Adipocyte (in vitro differentiated cells): ENCODE results near the gene ZBTB48.
"Not testable (repeated sequence)": the region's sequence is repeated elsewhere in the genome, so short reads cannot be mapped to it uniquely, and the experiment has no call there.

ENCODE experiments used
- DNase-seq: peaks from one replicate; pipeline ENCODE4 v3.0.0-alpha.2; 2015; ENCODE audit warnings: low read depth
- H3K27me3 ChIP-seq: replicated peaks from 2 replicates; pipeline ENCODE4 v1.7.0; 2013; ENCODE audit warnings: mild to moderate bottlenecking, low read length, moderate library complexity; ENCODE audit not compliant: control insufficient read depth, insufficient read depth
- H3K36me3 ChIP-seq: 2 replicates; pipeline ENCODE4 v1.7.0; 2013; ENCODE audit warnings: low read length, mild to moderate bottlenecking, moderate library complexity; ENCODE audit not compliant: control insufficient read depth, insufficient read depth, severe bottlenecking
- H3K4me1 ChIP-seq: 2 replicates; pipeline ENCODE4 v1.7.0; 2013; ENCODE audit warnings: mild to moderate bottlenecking, low read length, moderate library complexity; ENCODE audit not compliant: control insufficient read depth, insufficient read depth
- H3K4me3 ChIP-seq: 2 replicates; pipeline ENCODE4 v1.7.0; 2013; ENCODE audit warnings: mild to moderate bottlenecking, low read length, moderate library complexity
- H3K9ac ChIP-seq: 2 replicates; pipeline ENCODE4 v1.7.0; 2013; ENCODE audit warnings: mild to moderate bottlenecking, low read length, moderate library complexity
- H3K9me3 ChIP-seq: 2 replicates; pipeline ENCODE4 v1.7.0; 2013; ENCODE audit warnings: mild to moderate bottlenecking, low read length, moderate library complexity; ENCODE audit not compliant: control insufficient read depth

The ZBTB48 gene

DNA sequence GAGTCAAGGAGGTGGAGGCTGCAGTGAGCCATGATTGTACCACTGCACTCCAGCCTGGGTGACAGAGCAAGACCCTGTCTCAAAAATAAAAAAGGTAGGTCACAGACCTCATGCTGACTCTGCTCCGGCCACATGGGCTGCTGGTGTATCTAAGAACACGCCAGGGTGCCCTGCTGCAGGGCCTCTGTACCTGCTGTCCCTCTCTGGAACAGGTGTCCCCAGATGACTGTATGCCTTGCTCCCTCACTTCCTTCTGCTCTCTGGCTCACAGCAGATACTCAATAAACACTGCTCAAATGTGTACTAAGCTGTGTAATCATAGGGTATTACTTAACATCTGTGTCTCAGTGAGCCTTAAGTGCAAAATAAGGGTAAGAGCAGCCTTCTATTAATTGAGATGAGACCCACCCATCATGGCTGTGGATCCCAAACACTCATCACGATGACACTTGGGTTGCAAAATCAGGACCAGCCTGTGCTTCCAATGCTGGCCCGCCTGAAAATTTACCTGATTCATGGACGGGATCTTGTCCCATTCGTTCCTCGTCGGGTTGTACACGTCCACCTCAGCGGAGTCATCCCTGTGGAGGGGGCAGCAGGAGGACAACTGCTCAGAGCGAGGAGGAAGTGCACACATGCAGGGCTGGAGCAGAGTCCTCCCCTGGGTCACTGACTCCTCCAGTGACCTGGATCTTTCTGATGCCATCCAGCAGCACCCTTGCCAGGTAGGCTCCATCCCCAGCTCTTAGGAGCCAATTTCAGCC, 15.4 kb downstream of the ZBTB48 start:
- Histone ChIP-seq H3K36me3 (peaks cover 88% of the 10 kb centered on the region), H3K9ac (no peak overlapping the region), H3K4me1 (peaks cover 37% of the 10 kb centered on the region), H3K4me3 (no peak overlapping the region), H3K9me3 (no peaks in the 10 kb centered on the region), H3K27me3 (no peaks in the 10 kb centered on the region)
- no peak for DNase-seq

DNA sequence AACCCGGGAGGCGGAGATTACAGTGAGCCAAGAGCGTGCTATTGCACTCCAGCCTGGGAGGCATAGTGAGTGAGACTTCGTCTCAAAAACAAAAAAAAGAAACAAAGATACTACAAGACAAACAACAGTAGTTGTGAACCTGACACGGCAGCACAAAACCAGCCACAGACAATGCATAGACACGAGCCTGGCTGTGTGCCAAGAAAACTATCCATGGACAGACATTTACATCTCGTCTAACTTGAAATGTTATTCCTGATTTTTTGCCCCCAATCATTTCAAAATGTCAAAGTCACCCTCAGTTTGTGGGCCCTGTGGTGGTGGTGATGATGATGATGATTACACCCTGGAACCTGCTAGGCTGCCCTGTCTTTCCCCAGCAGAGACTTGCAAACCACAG, 16.6 kb downstream of the ZBTB48 start:
- Histone ChIP-seq H3K27me3 (no peaks in the 10 kb centered on the region), H3K9me3 (no peaks in the 10 kb centered on the region), H3K36me3 (peaks cover 76% of the 10 kb centered on the region), H3K4me3 (peak overlapping the region; percentile 1), H3K4me1 (peaks cover 39% of the 10 kb centered on the region), H3K9ac (no peak overlapping the region)
- no peak for DNase-seq

DNA sequence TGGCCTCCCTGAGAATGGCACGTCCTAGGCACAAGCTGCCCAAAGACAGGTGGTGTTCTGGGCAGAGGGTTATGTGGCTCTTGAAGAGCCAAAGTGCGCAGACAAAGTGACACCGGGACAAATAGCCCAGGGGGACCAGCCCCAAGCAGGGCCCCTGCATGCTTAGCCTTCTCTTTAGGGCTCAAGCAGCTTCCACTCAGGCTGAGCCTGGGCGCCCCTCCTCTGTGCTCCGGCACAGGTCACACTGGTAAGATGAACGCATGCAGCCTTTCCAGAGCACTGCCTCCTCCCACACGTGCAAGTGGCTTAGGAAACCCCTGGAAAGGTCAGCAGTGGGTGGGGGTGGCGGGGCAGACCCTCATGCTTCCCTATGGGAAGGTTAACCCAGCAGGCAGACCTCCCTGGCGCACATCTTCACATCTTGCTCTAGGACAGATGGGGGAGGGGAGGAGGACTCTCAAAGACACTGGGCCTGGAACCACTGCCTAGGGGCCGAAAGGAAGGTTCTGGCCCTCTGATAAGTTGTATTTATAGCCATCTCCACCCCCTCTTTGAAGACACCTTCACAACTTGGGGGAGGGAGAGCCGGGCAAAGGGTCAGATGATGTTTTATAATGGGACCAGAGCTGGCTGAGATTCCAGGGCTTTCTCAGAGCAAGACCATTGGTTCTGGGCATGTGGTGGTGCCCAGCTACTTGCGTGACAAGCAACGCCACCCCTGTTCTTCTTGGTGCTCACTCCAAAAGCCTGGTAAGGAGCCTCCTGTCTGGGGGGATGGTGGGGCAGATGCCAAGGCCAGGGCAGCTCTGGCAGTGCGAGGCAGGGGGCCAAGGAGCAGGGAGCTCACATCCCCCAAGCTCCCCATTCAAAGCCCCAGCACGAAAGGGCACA, 17.3 kb downstream of the ZBTB48 start:
- peaks cover 68% of the 10 kb centered on the region for H3K36me3 ChIP-seq
- no peaks in the 10 kb centered on the region for H3K27me3 ChIP-seq
- peak overlapping the region; percentile 33 for H3K4me3 ChIP-seq
- H3K4me1 ChIP-seq: peaks cover 36% of the 10 kb centered on the region
- no peaks in the 10 kb centered on the region for H3K9me3 ChIP-seq
- DNase-seq: no peak
- H3K9ac ChIP-seq: peak overlapping the region; percentile 55

DNA sequence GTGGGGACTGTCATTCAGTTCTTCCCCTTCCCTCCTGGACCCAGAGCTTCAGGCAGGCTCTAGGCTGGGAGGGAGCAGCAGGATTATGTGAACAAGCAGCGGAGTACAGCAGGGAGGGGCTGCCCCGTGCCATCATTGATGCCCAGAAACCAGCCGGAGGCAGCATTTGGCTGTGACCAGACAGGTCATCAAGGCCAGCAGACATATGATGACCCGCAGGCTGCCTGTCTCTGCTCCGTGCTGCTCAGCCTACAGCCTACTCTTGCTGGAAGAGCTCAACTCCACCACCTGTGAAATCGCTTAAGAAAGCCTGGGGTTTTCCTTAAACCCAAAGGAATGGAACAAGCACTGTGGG, 18.0 kb downstream of the ZBTB48 start:
- Histone ChIP-seq H3K4me1 (peaks cover 36% of the 10 kb centered on the region), H3K27me3 (no peaks in the 10 kb centered on the region), H3K9me3 (no peaks in the 10 kb centered on the region), H3K36me3 (peaks cover 62% of the 10 kb centered on the region), H3K4me3 (peak overlapping the region; percentile 33), H3K9ac (peak overlapping the region; percentile 29)
- no peak for DNase-seq

GRCh38 chr1:6599141-6599975, 19.6 kb downstream of the ZBTB48 start:
- DNase-seq: no peak
- Histone ChIP-seq H3K9me3 (no peaks in the 10 kb centered on the region), H3K9ac (peak overlapping the region; percentile 96), H3K27me3 (no peaks in the 10 kb centered on the region), H3K4me1 (peaks cover 45% of the 10 kb centered on the region), H3K4me3 (peak overlapping the region; percentile 99), H3K36me3 (peaks cover 46% of the 10 kb centered on the region)

- peaks cover 51% of the 10 kb centered on the region for H3K4me1 ChIP-seq
- peak overlapping the region; percentile 96 for H3K9ac ChIP-seq
- not testable (repeated sequence) for H3K9me3 ChIP-seq, H3K27me3 ChIP-seq, DNase-seq
- H3K36me3 ChIP-seq: peaks cover 41% of the 10 kb centered on the region
- H3K4me3 ChIP-seq: peak overlapping the region; percentile 99
Observed at GRCh38 chr1:6599991-6600390, 20.2 kb downstream of the ZBTB48 start.

DNA sequence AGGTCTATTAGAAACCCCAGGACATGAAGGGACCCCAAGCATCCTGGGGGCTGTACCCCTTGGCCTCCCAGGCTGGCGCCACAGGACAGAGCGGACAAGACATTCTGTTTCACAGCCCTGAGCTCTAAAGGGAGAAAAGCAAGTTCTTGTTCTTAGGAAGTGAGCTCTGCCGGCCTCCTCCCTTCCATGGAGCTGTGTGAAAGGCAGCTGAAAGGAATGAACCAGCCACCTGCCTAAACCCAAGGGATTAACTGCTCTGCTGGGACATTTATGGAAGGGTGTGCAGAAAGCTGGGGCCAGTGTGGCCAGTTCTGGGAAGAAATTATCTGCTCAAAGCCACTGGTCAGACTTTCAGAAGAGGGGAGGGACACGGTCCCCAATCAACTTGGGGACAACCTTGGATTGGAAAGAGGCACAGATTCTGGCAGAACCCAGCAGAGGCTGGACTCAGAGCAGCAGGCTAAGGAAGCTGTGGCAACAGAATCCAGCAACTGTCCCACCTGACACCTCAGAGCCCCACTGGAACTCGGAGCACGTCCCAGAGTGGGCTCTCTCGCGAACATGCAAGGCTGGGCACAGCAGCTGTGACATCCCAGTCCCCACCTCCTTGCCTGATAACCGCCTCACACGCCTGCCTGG, 20.7 kb downstream of the ZBTB48 start:
- Histone ChIP-seq H3K4me1 (peaks cover 51% of the 10 kb centered on the region), H3K36me3 (peaks cover 35% of the 10 kb centered on the region), H3K27me3 (no peaks in the 10 kb centered on the region), H3K9ac (peak overlapping the region; percentile 96), H3K9me3 (no peaks in the 10 kb centered on the region), H3K4me3 (peak overlapping the region; percentile 99)
- DNase-seq: peak; percentile 31

- Histone ChIP-seq H3K4me1 (peaks cover 49% of the 10 kb centered on the region), H3K9ac (peak overlapping the region; percentile 96), H3K4me3 (peak overlapping the region; percentile 99), H3K27me3 (no peaks in the 10 kb centered on the region), H3K9me3 (no peaks in the 10 kb centered on the region), H3K36me3 (peaks cover 28% of the 10 kb centered on the region)
- peak; percentile 94 for DNase-seq
Observed at GRCh38 chr1:6601049-6601922, 21.5 kb downstream of the ZBTB48 start.

DNA sequence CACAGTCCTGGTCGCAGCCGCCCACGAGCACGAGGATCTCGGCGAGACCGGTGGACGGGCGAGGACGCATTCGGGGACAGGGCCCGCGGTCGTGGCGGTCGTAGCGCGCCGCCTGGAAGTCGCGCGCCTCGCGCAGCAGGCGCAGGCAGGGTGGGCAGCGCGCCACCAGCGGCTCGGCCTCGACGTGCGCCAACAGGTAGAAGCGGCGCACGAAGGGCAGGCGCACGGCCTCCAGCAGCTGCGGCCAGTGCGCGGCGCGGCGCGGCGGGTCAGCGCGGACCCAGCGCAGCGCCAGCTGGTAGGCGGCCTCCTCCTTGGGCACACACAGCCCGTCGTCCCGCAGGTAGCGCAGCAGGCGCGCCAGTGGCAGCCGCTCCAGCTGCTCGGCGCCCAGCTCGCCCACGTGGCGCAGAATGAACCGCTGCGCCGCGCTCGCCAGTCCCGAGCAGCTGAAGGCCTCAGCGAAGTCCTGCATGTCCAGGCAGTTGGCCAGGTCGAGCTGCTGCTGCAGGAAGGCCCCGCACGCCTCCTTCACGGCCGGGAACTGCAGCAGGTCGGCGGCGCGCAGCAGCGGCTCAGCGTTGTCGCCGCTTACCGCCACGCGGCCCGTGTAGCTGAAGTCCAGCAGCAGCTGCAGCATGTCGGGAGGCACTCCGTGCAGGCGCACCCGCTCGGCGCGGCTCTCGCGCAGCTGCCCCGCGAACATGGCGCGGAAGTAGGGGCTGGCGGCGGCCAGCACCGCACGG, 22.3 kb downstream of the ZBTB48 start:
- H3K27me3 ChIP-seq: no peaks in the 10 kb centered on the region
- peak overlapping the region; percentile 99 for H3K4me3 ChIP-seq
- peaks cover 20% of the 10 kb centered on the region for H3K36me3 ChIP-seq
- H3K9me3 ChIP-seq: no peaks in the 10 kb centered on the region
- DNase-seq: peak; percentile 53
- peaks cover 41% of the 10 kb centered on the region for H3K4me1 ChIP-seq
- peak overlapping the region; percentile 96 for H3K9ac ChIP-seq
